HG03066 (cell line): Measurements from ENCODE around the gene CCSER1.
"Not testable (repeated sequence)": the region's sequence is repeated elsewhere in the genome, so short reads cannot be mapped to it uniquely, and the experiment has no call there.

Source experiments
- ATAC-seq: cut with Tn5 transposase; IDR thresholded peaks from one replicate; pipeline ENCODE4 v1.9.1; 2021; ENCODE audit warnings: low read depth; ENCODE audit not compliant: unreplicated experiment

The CCSER1 gene

GRCh38 chr4:90798948-90799347, 671.8 kb downstream of the CCSER1 start:
- no peak for ATAC-seq

GRCh38 chr4:90799895-90800294, 672.7 kb downstream of the CCSER1 start:
- ATAC-seq, result no peak

GRCh38 chr4:90815569-90815968, 688.4 kb downstream of the CCSER1 start:
- ATAC-seq, result no peak

- ATAC-seq, result no peak
These were observed 689.6 kb downstream of the CCSER1 start for GRCh38 chr4:90816754-90817153.

- peak; percentile 71 for ATAC-seq
These were observed 697.3 kb downstream of the CCSER1 start for GRCh38 chr4:90824266-90825150.

- no peak for ATAC-seq
These were observed 698.7 kb downstream of the CCSER1 start for GRCh38 chr4:90825849-90826248.

- no peak for ATAC-seq
These were observed 706.5 kb downstream of the CCSER1 start for GRCh38 chr4:90833706-90834105.

GRCh38 chr4:90837241-90837640, 710.0 kb downstream of the CCSER1 start:
- ATAC-seq, result no peak

GRCh38 chr4:90838859-90839258, 711.7 kb downstream of the CCSER1 start:
- ATAC-seq, result not testable (repeated sequence)

GRCh38 chr4:90840291-90840690, 713.1 kb downstream of the CCSER1 start:
- ATAC-seq, result no peak

- ATAC-seq, result no peak
These were observed 713.6 kb downstream of the CCSER1 start for GRCh38 chr4:90840828-90841227.

- no peak for ATAC-seq
These were observed 714.5 kb downstream of the CCSER1 start for GRCh38 chr4:90841676-90842075.

GRCh38 chr4:90842960-90843359, 715.8 kb downstream of the CCSER1 start:
- ATAC-seq, result peak; percentile 94

- no peak for ATAC-seq
These were observed 717.0 kb downstream of the CCSER1 start for GRCh38 chr4:90844241-90844640.

GRCh38 chr4:90845777-90846176, 718.6 kb downstream of the CCSER1 start:
- ATAC-seq, result no peak

GRCh38 chr4:90852237-90852636, 725.0 kb downstream of the CCSER1 start:
- no peak for ATAC-seq

GRCh38 chr4:90855111-90855510, 727.9 kb downstream of the CCSER1 start:
- no peak for ATAC-seq

GRCh38 chr4:90857081-90857820, 730.1 kb downstream of the CCSER1 start:
- ATAC-seq, result no peak

GRCh38 chr4:90875791-90876190, 748.6 kb downstream of the CCSER1 start:
- no peak for ATAC-seq

- no peak for ATAC-seq
These were observed 749.1 kb downstream of the CCSER1 start for GRCh38 chr4:90876296-90876695.

- ATAC-seq, result peak; percentile 66
These were observed 756.3 kb downstream of the CCSER1 start for GRCh38 chr4:90883519-90883918.

- ATAC-seq, result no peak
These were observed 761.4 kb downstream of the CCSER1 start for GRCh38 chr4:90888571-90888970.
